DND-41 (cell line): ENCODE measurements around the gene ZC2HC1B.

ENCODE experiments used
- EZH2 ChIP-seq: IDR thresholded peaks from 3 replicates; pipeline ENCODE4 v1.6.1; 2012; ENCODE audit warnings: borderline replicate concordance, low read depth, mild to moderate bottlenecking, moderate library complexity, low read length, inconsistent platforms; ENCODE audit not compliant: severe bottlenecking
- TF ChIP-seq, protein P1 (sequence below): IDR thresholded peaks from 2 replicates; pipeline ENCODE4 v1.5.1; 2012; ENCODE audit warnings: borderline replicate concordance, low read length, moderate library complexity, mild to moderate bottlenecking; ENCODE audit not compliant: poor library complexity, severe bottlenecking; ENCODE audit errors: extremely low read depth

DNA sequence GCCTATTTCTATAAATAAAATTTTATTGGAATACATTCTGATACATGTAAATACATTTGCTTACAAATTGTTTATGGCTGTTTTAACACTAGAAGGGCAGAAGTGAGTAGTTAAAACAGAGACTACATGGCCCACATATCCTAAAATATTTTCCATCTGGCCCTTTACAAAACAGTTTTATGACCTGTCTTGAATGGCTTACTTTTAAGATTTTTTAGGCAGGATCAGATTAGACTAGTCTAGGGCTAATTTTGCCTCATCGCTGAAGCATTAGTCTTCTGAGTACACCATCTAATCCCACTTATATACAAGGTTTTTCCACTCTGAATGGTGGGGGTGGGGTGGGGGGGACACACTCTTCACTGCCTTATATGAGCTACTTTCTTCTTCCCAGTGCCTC, 116.6 kb downstream of the ZC2HC1B start:
- TF ChIP-seq, protein P1, sequence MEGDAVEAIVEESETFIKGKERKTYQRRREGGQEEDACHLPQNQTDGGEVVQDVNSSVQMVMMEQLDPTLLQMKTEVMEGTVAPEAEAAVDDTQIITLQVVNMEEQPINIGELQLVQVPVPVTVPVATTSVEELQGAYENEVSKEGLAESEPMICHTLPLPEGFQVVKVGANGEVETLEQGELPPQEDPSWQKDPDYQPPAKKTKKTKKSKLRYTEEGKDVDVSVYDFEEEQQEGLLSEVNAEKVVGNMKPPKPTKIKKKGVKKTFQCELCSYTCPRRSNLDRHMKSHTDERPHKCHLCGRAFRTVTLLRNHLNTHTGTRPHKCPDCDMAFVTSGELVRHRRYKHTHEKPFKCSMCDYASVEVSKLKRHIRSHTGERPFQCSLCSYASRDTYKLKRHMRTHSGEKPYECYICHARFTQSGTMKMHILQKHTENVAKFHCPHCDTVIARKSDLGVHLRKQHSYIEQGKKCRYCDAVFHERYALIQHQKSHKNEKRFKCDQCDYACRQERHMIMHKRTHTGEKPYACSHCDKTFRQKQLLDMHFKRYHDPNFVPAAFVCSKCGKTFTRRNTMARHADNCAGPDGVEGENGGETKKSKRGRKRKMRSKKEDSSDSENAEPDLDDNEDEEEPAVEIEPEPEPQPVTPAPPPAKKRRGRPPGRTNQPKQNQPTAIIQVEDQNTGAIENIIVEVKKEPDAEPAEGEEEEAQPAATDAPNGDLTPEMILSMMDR = no peak
- no peak for TF ChIP-seq EZH2
